WTC11 (cell line): ENCODE measurements around the gene KBTBD3. TPM values are rescaled to one million over a fixed set of nuclear protein-coding genes. Genes with fewer than 3 reads are reported as not detected.

Source experiments
- ATAC-seq: fragments of 200-7000 bp; cut with Tn5 transposase; 2 replicates; pipeline ENCODE4 v1.10.0; 2021; ENCODE audit warnings: mild to moderate bottlenecking, moderate library complexity
- CTCF ChIA-PET: fragments of 300-600 bp; sonication (Branson Sonifier 250); formaldehyde crosslinking; loops from one replicate; lab custom pipeline; 2021; ENCODE audit warnings: antibody characterized with exemption; lab: Charles Lee
- POLR2A ChIA-PET: fragments of 350-600 bp; sonication (Branson Sonifier 250); formaldehyde crosslinking; loops from one replicate; lab custom pipeline; 2021; ENCODE audit warnings: antibody characterized with exemption; lab: Charles Lee
- DNase-seq: peaks from one replicate; pipeline ENCODE4 v3.0.0; 2021; ENCODE audit warnings: low spot score
- H3K27ac Mint-ChIP-seq: 2 replicates; pipeline ENCODE4 v1.8.0; 2021; ENCODE audit warnings: mixed read lengths
- H3K27me3 Mint-ChIP-seq: 2 replicates; pipeline ENCODE4 v1.8.0; 2021; ENCODE audit warnings: low read depth, mild to moderate bottlenecking, moderate library complexity, mixed read lengths
- H3K36me3 Mint-ChIP-seq: 2 replicates; pipeline ENCODE4 v1.8.0; 2021; ENCODE audit warnings: mixed read lengths
- H3K4me1 Mint-ChIP-seq: 2 replicates; pipeline ENCODE4 v1.8.0; 2022; ENCODE audit warnings: mixed read lengths
- H3K4me3 Mint-ChIP-seq: 2 replicates; pipeline ENCODE4 v1.8.0; 2021; ENCODE audit warnings: mild to moderate bottlenecking, moderate library complexity, mixed read lengths
- H3K9me3 Mint-ChIP-seq: 2 replicates; pipeline ENCODE4 v1.8.0; 2021; ENCODE audit warnings: mixed read lengths
- ATF1 ChIP-seq: sonication (generic); formaldehyde crosslinking; IDR thresholded peaks from 2 replicates; pipeline ENCODE4 v1.8.1; 2023; ENCODE audit warnings: mild to moderate bottlenecking, moderate library complexity, missing genetic modification reagents
- CREB1 ChIP-seq: sonication (generic); formaldehyde crosslinking; IDR thresholded peaks from 2 replicates; pipeline ENCODE4 v1.8.0; 2023; ENCODE audit warnings: mild to moderate bottlenecking, missing genetic modification reagents
- ETV6 ChIP-seq: sonication (generic); formaldehyde crosslinking; IDR thresholded peaks from 2 replicates; pipeline ENCODE4 v1.8.1; 2022; ENCODE audit warnings: mild to moderate bottlenecking, missing genetic modification reagents
- GTF2I ChIP-seq: fragments of 250-450 bp; sonication (Bioruptor Pico); conservative IDR thresholded peaks from 2 replicates; pipeline ENCODE4 v1.4.0; 2021; ENCODE audit warnings: mild to moderate bottlenecking
- MYBL2 ChIP-seq: sonication (generic); formaldehyde crosslinking; IDR thresholded peaks from 2 replicates; pipeline ENCODE4 v1.8.1; 2023; ENCODE audit warnings: mild to moderate bottlenecking, moderate library complexity, missing genetic modification reagents
- NR1H2 ChIP-seq: sonication (generic); formaldehyde crosslinking; IDR thresholded peaks from 2 replicates; pipeline ENCODE4 v1.9.0; 2021; ENCODE audit warnings: mild to moderate bottlenecking, moderate library complexity, missing genetic modification reagents
- SMAD3 ChIP-seq: sonication (generic); formaldehyde crosslinking; IDR thresholded peaks from 2 replicates; pipeline ENCODE4 v1.8.0; 2022; ENCODE audit warnings: missing genetic modification reagents, mild to moderate bottlenecking, borderline replicate concordance
- SMAD4 ChIP-seq: sonication (generic); formaldehyde crosslinking; IDR thresholded peaks from 2 replicates; pipeline ENCODE4 v1.8.0; 2022; ENCODE audit warnings: mild to moderate bottlenecking, missing genetic modification reagents
- TEAD1 ChIP-seq: sonication (generic); formaldehyde crosslinking; IDR thresholded peaks from 2 replicates; pipeline ENCODE4 v1.8.0; 2022; ENCODE audit warnings: mild to moderate bottlenecking, missing genetic modification reagents
- ZNF317 ChIP-seq: sonication (generic); formaldehyde crosslinking; IDR thresholded peaks from 2 replicates; pipeline ENCODE4 v1.8.1; 2023; ENCODE audit warnings: low read depth, mild to moderate bottlenecking, moderate library complexity, missing genetic modification reagents, borderline replicate concordance
- total RNA-seq: library from RNA; stranded (reverse); gene quantifications from 3 replicates; pipeline ENCODE4 v1.2.3, GENCODE V29; 2021
- TF ChIP-seq, protein P1 (sequence below): sonication (generic); formaldehyde crosslinking; conservative IDR thresholded peaks from 2 replicates; pipeline ENCODE4 v1.8.1; 2022; ENCODE audit warnings: mild to moderate bottlenecking, missing genetic modification reagents
- TF ChIP-seq, protein P2 (sequence below): sonication (generic); formaldehyde crosslinking; IDR thresholded peaks from 2 replicates; pipeline ENCODE4 v1.8.1; 2022; ENCODE audit warnings: low read depth, mild to moderate bottlenecking, moderate library complexity, missing genetic modification reagents, borderline replicate concordance
- TF ChIP-seq, protein P3 (sequence below): sonication (generic); formaldehyde crosslinking; IDR thresholded peaks from 2 replicates; pipeline ENCODE4 v1.8.1; 2022; ENCODE audit warnings: low read depth, missing genetic modification reagents, borderline replicate concordance
- TF ChIP-seq, protein P4 (sequence below): sonication (generic); formaldehyde crosslinking; IDR thresholded peaks from 2 replicates; pipeline ENCODE4 v1.8.0; 2022; ENCODE audit warnings: mild to moderate bottlenecking, missing genetic modification reagents

The KBTBD3 gene
- total RNA-seq, 1 experiment from 2014 or later, result 4.1 TPM

DNA sequence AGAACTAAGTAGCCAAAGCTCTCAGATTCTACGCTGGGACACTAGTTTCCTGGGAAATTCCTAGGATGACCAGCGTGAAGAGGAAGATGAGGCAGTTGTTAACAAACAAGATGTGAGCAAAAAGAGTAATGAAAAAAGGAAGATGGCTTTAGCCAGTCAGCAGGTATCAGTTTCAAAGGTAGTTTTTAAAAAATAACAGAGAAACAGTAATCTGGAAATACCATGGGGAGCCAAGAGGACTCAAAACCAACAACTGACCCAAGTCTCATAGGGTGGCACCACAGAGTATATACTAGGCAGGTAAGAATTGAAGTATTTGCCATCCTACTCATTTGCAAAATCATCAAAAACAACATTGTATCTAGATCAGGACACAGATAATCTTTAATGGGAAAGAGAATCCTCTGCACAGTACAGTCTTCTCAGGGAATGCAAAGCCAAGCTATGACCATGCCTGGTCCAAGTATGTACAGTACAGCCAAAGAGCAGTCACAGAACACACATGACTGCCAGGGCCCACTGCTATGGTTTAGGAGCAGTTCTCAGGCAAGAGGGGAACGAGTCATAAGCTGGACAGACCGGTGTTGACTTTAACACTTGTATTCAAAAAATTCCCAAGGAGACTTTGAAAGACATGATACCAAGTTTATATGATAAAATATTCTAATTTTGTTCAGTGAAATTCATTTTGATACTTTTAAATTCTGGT lies 75.7 kb downstream of the KBTBD3 start:
- POLR2A ChIA-PET, result no interaction called here
- Mint-ChIP-seq H3K9me3 (peaks cover 34% of the 10 kb centered on the region), H3K36me3 (peaks cover 60% of the 10 kb centered on the region), H3K27ac (no peak overlapping the region), H3K27me3 (no peaks in the 10 kb centered on the region)
- ATAC-seq, result no peak
- TF ChIP-seq GTF2I (CRISPR knock-in tag) (no peak), ATF1 (CRISPR knock-in tag) (no peak), ZNF317 (CRISPR knock-in tag) (no peak), CREB1 (CRISPR knock-in tag) (no peak), ETV6 (CRISPR knock-in tag) (no peak), TEAD1 (CRISPR knock-in tag) (no peak), SMAD3 (no peak), MYBL2 (CRISPR knock-in tag) (no peak), NR1H2 (CRISPR knock-in tag) (no peak), SMAD4 (CRISPR knock-in tag) (no peak)
- TF ChIP-seq, protein P1, sequence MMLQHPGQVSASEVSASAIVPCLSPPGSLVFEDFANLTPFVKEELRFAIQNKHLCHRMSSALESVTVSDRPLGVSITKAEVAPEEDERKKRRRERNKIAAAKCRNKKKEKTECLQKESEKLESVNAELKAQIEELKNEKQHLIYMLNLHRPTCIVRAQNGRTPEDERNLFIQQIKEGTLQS (CRISPR knock-in tag), result no peak
- TF ChIP-seq, protein P2, sequence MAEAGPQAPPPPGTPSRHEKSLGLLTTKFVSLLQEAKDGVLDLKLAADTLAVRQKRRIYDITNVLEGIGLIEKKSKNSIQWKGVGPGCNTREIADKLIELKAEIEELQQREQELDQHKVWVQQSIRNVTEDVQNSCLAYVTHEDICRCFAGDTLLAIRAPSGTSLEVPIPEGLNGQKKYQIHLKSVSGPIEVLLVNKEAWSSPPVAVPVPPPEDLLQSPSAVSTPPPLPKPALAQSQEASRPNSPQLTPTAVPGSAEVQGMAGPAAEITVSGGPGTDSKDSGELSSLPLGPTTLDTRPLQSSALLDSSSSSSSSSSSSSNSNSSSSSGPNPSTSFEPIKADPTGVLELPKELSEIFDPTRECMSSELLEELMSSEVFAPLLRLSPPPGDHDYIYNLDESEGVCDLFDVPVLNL (CRISPR knock-in tag), result no peak
- TF ChIP-seq, protein P3, sequence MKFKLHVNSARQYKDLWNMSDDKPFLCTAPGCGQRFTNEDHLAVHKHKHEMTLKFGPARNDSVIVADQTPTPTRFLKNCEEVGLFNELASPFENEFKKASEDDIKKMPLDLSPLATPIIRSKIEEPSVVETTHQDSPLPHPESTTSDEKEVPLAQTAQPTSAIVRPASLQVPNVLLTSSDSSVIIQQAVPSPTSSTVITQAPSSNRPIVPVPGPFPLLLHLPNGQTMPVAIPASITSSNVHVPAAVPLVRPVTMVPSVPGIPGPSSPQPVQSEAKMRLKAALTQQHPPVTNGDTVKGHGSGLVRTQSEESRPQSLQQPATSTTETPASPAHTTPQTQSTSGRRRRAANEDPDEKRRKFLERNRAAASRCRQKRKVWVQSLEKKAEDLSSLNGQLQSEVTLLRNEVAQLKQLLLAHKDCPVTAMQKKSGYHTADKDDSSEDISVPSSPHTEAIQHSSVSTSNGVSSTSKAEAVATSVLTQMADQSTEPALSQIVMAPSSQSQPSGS (CRISPR knock-in tag), result no peak
- TF ChIP-seq, protein P4, sequence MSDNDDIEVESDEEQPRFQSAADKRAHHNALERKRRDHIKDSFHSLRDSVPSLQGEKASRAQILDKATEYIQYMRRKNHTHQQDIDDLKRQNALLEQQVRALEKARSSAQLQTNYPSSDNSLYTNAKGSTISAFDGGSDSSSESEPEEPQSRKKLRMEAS (CRISPR knock-in tag), result no peak
- TF ChIP-seq, all 79 proteins: peak for 0
- CTCF ChIA-PET, result no interaction called here
- peaks cover 4% of the 10 kb centered on the region; the same call in 1 of the 2 replicates for H3K4me1 Mint-ChIP-seq
- H3K4me3 Mint-ChIP-seq, result no peak overlapping the region
- DNase-seq, result no peak

Other genes starting within 250 kb of the KBTBD3 start
- gene MSANTD4, start 55.1 kb downstream of the KBTBD3 start, total RNA-seq, result 22.0 to 25.5 TPM (median 25.1 TPM) in 3 replicates
- 37.0 to 39.9 TPM (median 38.7 TPM) in 3 replicates for gene AASDHPPT, start 315 bp upstream of the KBTBD3 start, total RNA-seq